ENCODE data around the gene CHMP2B. TPM values are rescaled to one million over a fixed set of nuclear protein-coding genes. Genes with fewer than 3 reads are reported as not detected.

The CHMP2B gene
- total RNA-seq, 1 donor from 2014 or later, result 28.2 TPM

DNA sequence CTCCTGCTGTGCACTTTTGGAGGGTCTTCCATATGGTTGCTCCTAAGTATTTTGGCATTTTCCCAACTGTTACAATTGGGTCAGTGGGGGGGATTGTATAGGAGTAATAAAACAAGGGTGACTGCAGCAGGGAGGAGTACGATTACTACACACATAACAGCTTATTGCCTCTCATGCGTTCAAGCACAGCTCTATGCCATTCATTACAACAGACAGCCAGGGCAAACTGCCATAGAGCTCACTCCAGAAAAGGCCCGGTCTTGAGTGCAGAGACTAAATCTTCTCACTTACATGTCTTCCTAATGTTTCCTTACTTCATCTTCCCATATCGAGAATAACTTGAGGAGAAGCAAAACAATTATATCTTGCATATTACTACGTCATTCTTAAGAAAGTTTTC, 1.4 kb upstream of the CHMP2B start:
- no peak overlapping the region for H3K27ac ChIP-seq
- no peaks in the 10 kb centered on the region for H3K36me3 ChIP-seq
- intact Hi-C loops (cut with DNase I), result no loop called here
- no peak for DNase-seq (ENCODE audit: extremely low spot score in 2 of 2)
- H3K9me3 ChIP-seq, result no peaks in the 10 kb centered on the region
- no peak overlapping the region for H3K4me3 ChIP-seq
- no peaks in the 10 kb centered on the region for H3K27me3 ChIP-seq
- TF ChIP-seq POLR2A (IDR thresholded peaks at IDR 0.05), result no peak
- TF ChIP-seq, protein P1, sequence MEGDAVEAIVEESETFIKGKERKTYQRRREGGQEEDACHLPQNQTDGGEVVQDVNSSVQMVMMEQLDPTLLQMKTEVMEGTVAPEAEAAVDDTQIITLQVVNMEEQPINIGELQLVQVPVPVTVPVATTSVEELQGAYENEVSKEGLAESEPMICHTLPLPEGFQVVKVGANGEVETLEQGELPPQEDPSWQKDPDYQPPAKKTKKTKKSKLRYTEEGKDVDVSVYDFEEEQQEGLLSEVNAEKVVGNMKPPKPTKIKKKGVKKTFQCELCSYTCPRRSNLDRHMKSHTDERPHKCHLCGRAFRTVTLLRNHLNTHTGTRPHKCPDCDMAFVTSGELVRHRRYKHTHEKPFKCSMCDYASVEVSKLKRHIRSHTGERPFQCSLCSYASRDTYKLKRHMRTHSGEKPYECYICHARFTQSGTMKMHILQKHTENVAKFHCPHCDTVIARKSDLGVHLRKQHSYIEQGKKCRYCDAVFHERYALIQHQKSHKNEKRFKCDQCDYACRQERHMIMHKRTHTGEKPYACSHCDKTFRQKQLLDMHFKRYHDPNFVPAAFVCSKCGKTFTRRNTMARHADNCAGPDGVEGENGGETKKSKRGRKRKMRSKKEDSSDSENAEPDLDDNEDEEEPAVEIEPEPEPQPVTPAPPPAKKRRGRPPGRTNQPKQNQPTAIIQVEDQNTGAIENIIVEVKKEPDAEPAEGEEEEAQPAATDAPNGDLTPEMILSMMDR (IDR thresholded peaks at IDR 0.05), result no peak
- peaks cover 34% of the 10 kb centered on the region for H3K4me1 ChIP-seq

DNA sequence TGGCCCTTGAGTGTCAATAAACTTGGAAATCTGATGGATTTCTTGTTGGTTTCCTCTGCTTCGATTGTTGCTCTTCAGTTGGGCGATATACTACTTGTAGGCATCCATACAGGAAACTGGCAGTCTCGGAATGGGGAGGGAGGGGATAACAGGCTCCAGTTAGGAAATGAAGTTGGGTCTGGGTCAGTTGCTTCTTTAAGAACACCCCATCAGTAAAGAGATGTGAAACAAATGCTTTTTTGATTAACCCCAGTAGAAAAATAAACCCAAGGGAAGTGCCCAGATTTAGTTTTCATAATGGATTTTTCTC, 681 bp downstream of the CHMP2B start:
- no peak for DNase-seq (ENCODE audit: extremely low spot score in 2 of 2)
- H3K27ac ChIP-seq, result peak overlapping the region; percentile 94
- H3K4me3 ChIP-seq, result peak overlapping the region; percentile 71 to 75
- intact Hi-C loops (cut with DNase I), result no loop called here
- TF ChIP-seq, protein P1 (IDR thresholded peaks at IDR 0.05), result no peak
- TF ChIP-seq POLR2AphosphoS5 (IDR thresholded peaks at IDR 0.05; ENCODE audit: insufficient read depth in 1 of 2, low read depth in 1 of 2), result no peak
- TF ChIP-seq POLR2A (IDR thresholded peaks at IDR 0.05), result no peak
- no peaks in the 10 kb centered on the region for H3K27me3 ChIP-seq
- no peaks in the 10 kb centered on the region for H3K36me3 ChIP-seq
- H3K9me3 ChIP-seq, result no peaks in the 10 kb centered on the region
- peaks cover 40% of the 10 kb centered on the region for H3K4me1 ChIP-seq

DNA sequence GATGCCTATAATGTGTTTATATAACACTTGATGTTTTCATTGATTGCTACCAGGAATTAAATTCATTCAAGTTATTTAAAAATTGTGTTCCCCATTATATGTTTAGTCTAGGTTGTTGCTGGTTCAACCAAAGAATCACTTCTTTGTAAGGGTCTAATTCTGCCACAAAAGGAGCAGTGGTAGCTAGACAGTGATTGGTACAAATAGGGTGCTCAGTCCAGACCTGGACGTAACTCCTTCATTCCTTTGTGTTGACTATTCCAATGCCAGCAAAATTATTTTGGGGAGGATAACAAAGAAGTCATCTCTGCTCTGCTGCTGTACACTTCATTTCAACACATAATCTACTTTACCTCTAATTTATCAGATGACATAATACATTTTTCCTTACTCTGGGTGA, 1.2 kb downstream of the CHMP2B start:
- H3K36me3 ChIP-seq, result no peaks in the 10 kb centered on the region
- intact Hi-C loops (cut with DNase I), result no loop called here
- H3K27me3 ChIP-seq, result no peaks in the 10 kb centered on the region
- no peak for DNase-seq (ENCODE audit: extremely low spot score in 2 of 2)
- no peaks in the 10 kb centered on the region for H3K9me3 ChIP-seq
- H3K27ac ChIP-seq, result no peak overlapping the region
- H3K4me1 ChIP-seq, result peaks cover 45% of the 10 kb centered on the region
- TF ChIP-seq POLR2A (IDR thresholded peaks at IDR 0.05) (no peak), POLR2AphosphoS5 (IDR thresholded peaks at IDR 0.05; ENCODE audit: insufficient read depth in 1 of 2, low read depth in 1 of 2) (no peak)
- TF ChIP-seq, protein P1 (IDR thresholded peaks at IDR 0.05), result no peak
- H3K4me3 ChIP-seq, result peak overlapping the region; percentile 71 to 75

DNA sequence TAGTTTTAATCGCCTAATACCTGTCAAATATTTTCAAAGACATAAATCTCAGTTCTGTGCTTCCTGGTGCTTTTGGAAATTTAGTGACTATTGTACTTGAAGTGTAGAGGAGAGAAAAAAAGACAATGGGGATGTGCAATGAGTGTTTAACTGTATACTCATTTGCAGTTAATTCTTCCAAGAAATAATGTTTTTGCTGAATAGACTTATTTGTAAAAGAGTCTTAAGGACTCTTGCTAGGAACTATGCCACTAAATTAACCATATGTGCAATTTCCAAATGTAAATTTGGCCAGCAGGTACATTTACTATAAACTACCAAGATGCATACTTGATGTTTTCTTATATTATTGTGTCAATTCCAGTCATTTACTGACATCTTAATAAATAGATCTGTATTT, 2.0 kb downstream of the CHMP2B start:
- no peak for DNase-seq (ENCODE audit: extremely low spot score in 2 of 2)
- intact Hi-C loops (cut with DNase I), result no loop called here
- peaks cover 53% of the 10 kb centered on the region for H3K4me1 ChIP-seq
- H3K27ac ChIP-seq, result no peak overlapping the region
- H3K27me3 ChIP-seq, result no peaks in the 10 kb centered on the region
- H3K9me3 ChIP-seq, result no peaks in the 10 kb centered on the region
- no peaks in the 10 kb centered on the region for H3K36me3 ChIP-seq
- peak overlapping the region in 1 of 2 donors; percentile 71 for H3K4me3 ChIP-seq
- no peak for TF ChIP-seq POLR2A (IDR thresholded peaks at IDR 0.05)

DNA sequence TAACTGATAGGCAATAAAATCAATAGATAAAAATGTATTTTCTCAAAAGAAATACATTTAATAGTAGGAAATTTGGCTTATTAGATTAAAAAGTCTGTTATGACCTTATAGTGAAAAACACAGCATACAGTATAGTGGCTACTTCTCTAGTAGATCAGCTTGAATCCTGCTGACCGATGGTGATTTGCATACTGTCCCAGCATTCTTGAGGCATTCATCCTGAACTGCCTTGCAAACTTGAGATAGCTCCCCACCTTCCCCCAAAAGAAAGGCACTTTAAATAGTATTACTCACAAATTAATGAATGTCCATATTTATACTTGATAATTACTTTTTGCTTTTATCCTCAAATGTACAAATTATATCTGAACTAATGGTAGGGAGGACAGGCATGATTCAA, 6.7 kb downstream of the CHMP2B start:
- H3K36me3 ChIP-seq, result no peaks in the 10 kb centered on the region
- TF ChIP-seq POLR2A (IDR thresholded peaks at IDR 0.05), result no peak
- TF ChIP-seq POLR2AphosphoS5 (IDR thresholded peaks at IDR 0.05; ENCODE audit: insufficient read depth in 1 of 2, low read depth in 1 of 2), result no peak
- TF ChIP-seq, protein P1 (IDR thresholded peaks at IDR 0.05), result no peak

DNA sequence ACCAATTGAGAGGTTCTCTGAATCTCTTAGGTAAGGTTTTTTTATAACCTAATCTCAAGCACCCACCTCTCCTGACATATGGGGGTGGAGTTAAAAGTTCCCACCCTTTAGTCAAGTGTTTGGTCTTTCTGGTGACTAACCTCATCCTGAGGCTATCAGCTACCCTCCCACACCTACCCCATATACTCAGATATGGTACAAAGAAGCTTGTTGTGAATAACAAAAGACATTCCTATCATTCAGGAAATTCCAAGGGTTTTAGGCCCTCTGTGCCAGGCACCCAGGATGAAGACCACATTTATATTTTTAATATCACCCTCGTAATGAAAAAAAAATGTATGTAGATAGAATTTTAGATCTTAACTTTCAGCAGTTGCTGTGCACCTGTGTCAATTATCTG, 9.0 kb downstream of the CHMP2B start:
- H3K4me3 ChIP-seq, result no peak overlapping the region
- no peak for DNase-seq (ENCODE audit: extremely low spot score in 2 of 2)
- H3K4me1 ChIP-seq, result peaks cover 22% of the 10 kb centered on the region
- no peaks in the 10 kb centered on the region for H3K9me3 ChIP-seq
- TF ChIP-seq, protein P1 (IDR thresholded peaks at IDR 0.05), result no peak
- TF ChIP-seq POLR2AphosphoS5 (IDR thresholded peaks at IDR 0.05; ENCODE audit: insufficient read depth in 1 of 2, low read depth in 1 of 2) (no peak), POLR2A (IDR thresholded peaks at IDR 0.05) (no peak)
- peaks cover 0 to 4% of the 10 kb centered on the region in 2 donors for H3K36me3 ChIP-seq
- intact Hi-C loops (cut with DNase I), result no loop called here
- no peak overlapping the region for H3K27ac ChIP-seq
- no peaks in the 10 kb centered on the region for H3K27me3 ChIP-seq

More for the DNA sequence above, 6.7 kb downstream of the CHMP2B start:
- Histone ChIP-seq H3K4me3 (no peak overlapping the region), H3K27ac (no peak overlapping the region), H3K27me3 (no peaks in the 10 kb centered on the region), H3K4me1 (peaks cover 38% of the 10 kb centered on the region), H3K9me3 (no peaks in the 10 kb centered on the region)
- no peak for DNase-seq (ENCODE audit: extremely low spot score in 2 of 2)
- intact Hi-C loops (cut with DNase I), result no loop called here
